AG08395 (cell line): Measurements from ENCODE around the gene BLID.

Experiments
- DNase-seq: peaks from one replicate; pipeline ENCODE4 v3.0.0; 2012; ENCODE audit warnings: mixed read lengths, low spot score

BLID gene

GRCh38 chr11:122081073-122081472, 34.9 kb downstream of the BLID start:
- DNase-seq, result no peak

GRCh38 chr11:122077459-122077858, 38.6 kb downstream of the BLID start:
- no peak for DNase-seq

DNA sequence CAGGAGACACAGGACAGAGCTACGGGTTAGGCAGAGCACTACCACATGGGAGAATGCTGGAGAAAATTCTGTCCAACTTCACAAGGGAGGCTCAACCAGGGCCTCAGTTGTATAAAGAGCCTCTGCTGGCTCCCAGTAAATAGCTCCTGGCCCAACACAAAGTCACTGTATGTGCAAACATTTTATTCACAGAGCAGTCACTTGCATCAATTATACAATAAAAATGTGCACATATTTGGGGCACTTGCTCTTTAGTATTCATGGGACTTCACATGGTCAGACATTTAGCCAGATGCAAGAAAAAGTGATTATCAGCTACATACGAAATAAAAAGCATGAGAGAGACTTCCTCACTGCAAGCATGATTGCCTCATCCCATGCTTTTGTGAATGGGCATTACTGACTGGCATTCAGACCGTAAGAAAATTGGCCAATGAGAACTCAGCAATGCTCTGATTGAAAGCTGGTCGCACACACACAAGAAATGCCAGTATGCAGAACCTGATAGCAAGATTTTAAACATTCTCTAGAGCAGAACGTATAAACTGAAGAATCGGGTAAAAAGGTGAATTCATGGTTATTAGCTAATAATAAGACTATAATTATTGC, 39.4 kb downstream of the BLID start:
- DNase-seq, result no peak

GRCh38 chr11:122075016-122075415, 41.0 kb downstream of the BLID start:
- no peak for DNase-seq

DNA sequence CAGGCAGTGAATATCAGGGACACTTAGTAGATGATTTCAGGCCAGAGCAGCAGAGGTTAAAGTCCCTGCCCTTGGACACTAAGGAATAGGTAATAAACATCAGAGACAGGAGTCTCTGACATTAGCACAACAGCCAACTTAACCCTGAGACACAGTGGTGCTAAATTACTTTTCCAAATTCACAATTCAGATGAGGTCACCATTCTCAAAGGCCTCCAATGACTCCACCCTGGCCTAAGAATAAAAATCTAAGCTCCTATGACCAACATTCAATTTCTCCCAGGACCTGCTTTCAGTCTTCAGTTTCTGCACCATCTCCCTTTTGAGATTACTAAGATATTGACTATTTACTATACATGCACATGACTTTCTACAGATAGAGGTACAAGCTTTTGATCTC, 42.0 kb downstream of the BLID start:
- DNase-seq, result no peak

- DNase-seq, result no peak
Observed at GRCh38 chr11:122071709-122072202, 44.3 kb downstream of the BLID start.

- DNase-seq, result peak; percentile 72
Observed at GRCh38 chr11:122069707-122070360, 46.2 kb downstream of the BLID start.

- no peak for DNase-seq
Observed at GRCh38 chr11:122068837-122069236, 47.2 kb downstream of the BLID start.

- DNase-seq, result no peak
Observed at GRCh38 chr11:122068141-122068540, 47.9 kb downstream of the BLID start.
